OCI-LY3 (cell line): ENCODE results near the gene FLT1.

Experiments
- H2AFZ ChIP-seq: fragments of 200-600, 300-600 bp; shearing (Covaris generic); 2 replicates; pipeline ENCODE4 v1.6.0; 2014; ENCODE audit warnings: antibody characterized with exemption, low read depth, low read length
- H3K27ac ChIP-seq: fragments of 200-600, 300-600 bp; sonication (generic); 2 replicates; pipeline ENCODE4 v1.5.1; 2014; ENCODE audit warnings: mild to moderate bottlenecking, low read length, moderate library complexity, mixed read lengths
- H3K27me3 ChIP-seq: fragments of 200-600, 300-600 bp; sonication (generic); 2 replicates; pipeline ENCODE4 v1.6.1; 2014; ENCODE audit warnings: low read depth, low read length, mixed read lengths
- H3K36me3 ChIP-seq: fragments of 200-600, 300-600 bp; sonication (generic); replicated peaks from 2 replicates; pipeline ENCODE3; 2014; ENCODE audit warnings: low read depth, low read length, mixed read lengths
- H3K4me1 ChIP-seq: fragments of 300-600, 200-600 bp; sonication (generic); 2 replicates; pipeline ENCODE4 v1.6.1; 2014; ENCODE audit warnings: low read length, mixed read lengths
- H3K4me2 ChIP-seq: fragments of 200-600, 300-600 bp; sonication (generic); 2 replicates; pipeline ENCODE4 v1.6.1; 2014; ENCODE audit warnings: low read length, mixed read lengths
- H3K4me3 ChIP-seq: fragments of 300-600, 200-600 bp; sonication (generic); 2 replicates; pipeline ENCODE4 v1.5.1; 2014; ENCODE audit warnings: antibody characterized with exemption, mild to moderate bottlenecking, low read length, moderate library complexity
- H3K79me2 ChIP-seq: fragments of 300-600, 200-600 bp; shearing (Covaris generic); 2 replicates; pipeline ENCODE4 v1.6.1; 2014; ENCODE audit warnings: mild to moderate bottlenecking, low read length, mixed read lengths
- H3K9ac ChIP-seq: fragments of 300-600, 200-600 bp; shearing (Covaris generic); 2 replicates; pipeline ENCODE4 v1.6.0; 2014; ENCODE audit warnings: mild to moderate bottlenecking, low read length, moderate library complexity
- H3K9me3 ChIP-seq: fragments of 200-600, 300-600 bp; shearing (Covaris generic); 2 replicates; pipeline ENCODE4 v1.6.1; 2014; ENCODE audit warnings: low read length, mixed read lengths; ENCODE audit not compliant: insufficient read depth
- H4K20me1 ChIP-seq: fragments of 200-600, 300-600 bp; sonication (generic); 2 replicates; pipeline ENCODE4 v1.6.1; 2016; ENCODE audit warnings: low read length, mixed read lengths; ENCODE audit not compliant: insufficient read depth
- EZH2phosphoT487 ChIP-seq: fragments of 200-600 bp; shearing (Covaris generic); IDR thresholded peaks from 2 replicates; pipeline ENCODE4 v1.6.1; 2018; ENCODE audit warnings: antibody characterized with exemption, mixed run types, low read depth
- TF ChIP-seq, protein P1 (sequence below): fragments of 200-600, 300-600 bp; sonication (generic); IDR thresholded peaks from 2 replicates; pipeline ENCODE4 v1.5.1; 2014; ENCODE audit warnings: antibody characterized with exemption, low read length, low read depth

FLT1 gene

DNA sequence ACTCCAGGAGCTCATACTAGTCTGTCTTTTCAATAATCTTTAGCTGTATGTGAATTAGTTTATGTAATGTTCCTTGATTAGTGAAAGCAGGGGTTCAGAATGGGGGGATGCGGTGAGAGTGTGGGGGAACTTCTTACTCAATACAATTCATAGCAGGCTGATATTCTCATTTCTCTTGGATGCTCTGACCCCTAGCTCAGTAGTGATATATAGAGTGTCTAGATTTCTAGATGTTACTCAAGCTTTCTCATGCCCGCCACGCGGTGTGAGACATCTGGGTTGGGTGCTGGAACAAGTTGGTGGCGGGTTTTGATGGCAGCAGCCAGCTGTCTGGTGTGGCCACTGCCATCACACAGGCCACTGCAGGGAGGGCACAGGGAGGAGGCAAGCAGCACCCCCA is 39.3 kb upstream of the FLT1 start:
- peaks cover 3% of the 10 kb centered on the region for H3K36me3 ChIP-seq
- peaks cover 10% of the 10 kb centered on the region for H3K9me3 ChIP-seq
- H2AFZ ChIP-seq = no peak overlapping the region
- H3K4me3 ChIP-seq = no peak overlapping the region
- no peak overlapping the region for H3K27ac ChIP-seq
- no peaks in the 10 kb centered on the region for H3K79me2 ChIP-seq
- TF ChIP-seq EZH2phosphoT487 = no peak
- TF ChIP-seq, protein P1, sequence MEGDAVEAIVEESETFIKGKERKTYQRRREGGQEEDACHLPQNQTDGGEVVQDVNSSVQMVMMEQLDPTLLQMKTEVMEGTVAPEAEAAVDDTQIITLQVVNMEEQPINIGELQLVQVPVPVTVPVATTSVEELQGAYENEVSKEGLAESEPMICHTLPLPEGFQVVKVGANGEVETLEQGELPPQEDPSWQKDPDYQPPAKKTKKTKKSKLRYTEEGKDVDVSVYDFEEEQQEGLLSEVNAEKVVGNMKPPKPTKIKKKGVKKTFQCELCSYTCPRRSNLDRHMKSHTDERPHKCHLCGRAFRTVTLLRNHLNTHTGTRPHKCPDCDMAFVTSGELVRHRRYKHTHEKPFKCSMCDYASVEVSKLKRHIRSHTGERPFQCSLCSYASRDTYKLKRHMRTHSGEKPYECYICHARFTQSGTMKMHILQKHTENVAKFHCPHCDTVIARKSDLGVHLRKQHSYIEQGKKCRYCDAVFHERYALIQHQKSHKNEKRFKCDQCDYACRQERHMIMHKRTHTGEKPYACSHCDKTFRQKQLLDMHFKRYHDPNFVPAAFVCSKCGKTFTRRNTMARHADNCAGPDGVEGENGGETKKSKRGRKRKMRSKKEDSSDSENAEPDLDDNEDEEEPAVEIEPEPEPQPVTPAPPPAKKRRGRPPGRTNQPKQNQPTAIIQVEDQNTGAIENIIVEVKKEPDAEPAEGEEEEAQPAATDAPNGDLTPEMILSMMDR = no peak
- peaks cover 14% of the 10 kb centered on the region for H3K27me3 ChIP-seq
- no peak overlapping the region for H3K9ac ChIP-seq
- H3K4me1 ChIP-seq = peaks cover 44% of the 10 kb centered on the region
- no peak overlapping the region for H3K4me2 ChIP-seq
- H4K20me1 ChIP-seq = no peaks in the 10 kb centered on the region

DNA sequence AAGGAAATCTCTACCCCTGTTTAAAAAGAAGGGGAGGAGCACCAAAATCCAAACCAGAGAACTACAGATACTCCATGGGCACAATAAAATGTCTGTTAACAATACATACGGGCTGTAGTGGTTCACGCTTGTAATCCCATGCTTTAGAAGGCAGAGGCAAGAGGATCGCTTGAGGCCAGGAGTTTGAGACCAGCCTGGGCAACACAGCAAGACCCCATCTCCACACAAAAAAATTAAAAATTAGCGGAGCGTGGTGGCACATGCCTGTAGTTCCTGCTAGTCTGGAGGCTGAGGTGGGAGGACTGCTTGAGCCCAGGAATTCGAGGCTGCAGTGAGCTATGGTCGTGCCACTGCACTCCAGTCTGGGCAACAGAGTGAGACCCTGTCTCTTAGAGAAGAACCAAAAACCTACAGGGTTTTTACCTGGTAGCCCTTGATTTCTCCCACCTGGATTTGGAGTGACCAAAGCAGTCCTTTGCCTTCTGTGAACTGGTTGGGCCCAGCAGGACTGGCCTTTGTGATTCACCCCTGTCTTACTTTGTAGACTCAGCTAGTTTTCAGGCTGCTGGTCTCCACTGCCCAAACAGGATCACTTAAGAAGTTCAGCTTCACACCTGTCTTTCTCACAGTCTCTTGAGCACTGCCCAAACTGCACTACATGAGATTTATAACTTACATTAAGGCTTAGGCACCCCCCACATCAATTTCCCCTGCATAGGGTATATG is 38.7 kb upstream of the FLT1 start:
- Histone ChIP-seq H3K9me3 (peaks cover 10% of the 10 kb centered on the region), H3K9ac (no peak overlapping the region), H3K27ac (no peak overlapping the region), H4K20me1 (no peaks in the 10 kb centered on the region), H3K4me3 (no peak overlapping the region), H3K79me2 (no peaks in the 10 kb centered on the region), H3K27me3 (peaks cover 19% of the 10 kb centered on the region), H2AFZ (no peak overlapping the region), H3K4me1 (peaks cover 40% of the 10 kb centered on the region), H3K36me3 (no peaks in the 10 kb centered on the region), H3K4me2 (no peak overlapping the region)
- TF ChIP-seq, protein P1 = no peak
- TF ChIP-seq EZH2phosphoT487 = no peak

DNA sequence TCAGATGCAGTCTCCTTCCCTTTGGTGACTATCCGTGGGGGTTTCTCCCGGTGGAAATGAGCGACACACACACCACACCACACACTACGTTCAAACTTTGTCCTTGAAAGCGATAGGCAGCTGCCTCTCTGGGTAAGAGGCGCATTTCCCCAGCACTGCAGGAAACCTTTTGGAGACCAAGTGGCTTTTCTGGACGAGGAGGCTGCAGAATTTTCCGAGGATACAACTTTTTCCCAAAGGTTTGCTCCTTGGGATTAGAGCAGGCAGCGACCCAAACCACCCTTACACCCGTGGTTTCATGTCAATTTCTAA is 38.2 kb upstream of the FLT1 start:
- Histone ChIP-seq H3K27ac (no peak overlapping the region), H3K79me2 (no peaks in the 10 kb centered on the region), H3K4me2 (no peak overlapping the region), H3K27me3 (peaks cover 25% of the 10 kb centered on the region), H3K9ac (no peak overlapping the region), H3K4me3 (no peak overlapping the region), H3K36me3 (no peaks in the 10 kb centered on the region), H3K4me1 (peaks cover 41% of the 10 kb centered on the region), H2AFZ (no peak overlapping the region), H4K20me1 (no peaks in the 10 kb centered on the region), H3K9me3 (peaks cover 10% of the 10 kb centered on the region)
- no peak for TF ChIP-seq EZH2phosphoT487
- TF ChIP-seq, protein P1 = no peak

DNA sequence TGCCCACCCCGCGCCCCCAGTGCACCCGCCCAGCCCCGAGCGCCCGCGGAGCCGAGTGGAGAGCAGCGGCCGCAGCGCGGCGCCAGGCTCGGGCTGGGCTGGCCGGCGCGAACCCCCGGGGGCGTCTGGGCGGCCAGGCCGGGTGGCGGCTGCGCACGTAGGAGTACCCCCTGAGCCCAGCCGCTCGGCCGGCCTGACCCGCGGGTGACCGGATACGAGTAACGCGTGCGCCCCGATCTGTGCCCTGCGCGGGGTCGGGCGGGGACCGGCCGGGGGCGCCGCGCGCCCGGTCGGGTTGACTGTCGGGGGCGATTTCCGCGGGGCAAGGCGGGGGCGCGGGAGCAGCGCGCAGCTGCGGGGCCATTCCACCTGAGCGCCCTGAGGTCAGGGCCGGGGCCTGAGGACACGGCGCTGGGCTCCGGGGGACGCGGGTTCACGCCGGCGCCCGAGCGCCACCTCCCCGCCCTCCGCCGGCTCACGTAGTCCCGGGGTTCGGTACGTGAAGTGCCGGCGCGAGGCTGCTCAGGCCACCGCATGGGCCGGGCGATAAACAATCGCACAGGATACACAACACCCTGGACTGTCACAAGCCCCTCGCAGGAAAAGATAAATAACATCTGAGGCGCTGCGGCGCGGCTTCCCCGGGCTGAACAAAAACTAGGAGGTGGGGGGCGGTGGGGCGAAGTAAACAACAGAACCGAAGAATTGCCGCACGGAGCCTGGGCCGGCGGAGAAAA is 37.6 kb upstream of the FLT1 start:
- Histone ChIP-seq H3K36me3 (no peaks in the 10 kb centered on the region), H3K4me2 (no peak overlapping the region), H4K20me1 (no peaks in the 10 kb centered on the region), H3K79me2 (no peaks in the 10 kb centered on the region), H2AFZ (no peak overlapping the region), H3K27ac (no peak overlapping the region), H3K27me3 (peaks cover 29% of the 10 kb centered on the region), H3K4me3 (no peak overlapping the region), H3K9me3 (peaks cover 10% of the 10 kb centered on the region), H3K9ac (no peak overlapping the region), H3K4me1 (peaks cover 44% of the 10 kb centered on the region)
- TF ChIP-seq, protein P1 = no peak
